Loucy (cell line): Measurements from ENCODE around the gene TMBIM1.

Source experiments
- EZH2phosphoT487 ChIP-seq: fragments of 200-600 bp; IDR thresholded peaks from 2 replicates; pipeline ENCODE4 v1.6.1; 2018; ENCODE audit warnings: antibody characterized with exemption, mild to moderate bottlenecking, moderate library complexity, borderline replicate concordance
- TF ChIP-seq, protein P1 (sequence below): fragments of 200-600 bp; sonication (generic); conservative IDR thresholded peaks from 2 replicates; pipeline ENCODE4 v1.5.1; 2014; ENCODE audit warnings: mild to moderate bottlenecking, antibody characterized with exemption, low read length

DNA sequence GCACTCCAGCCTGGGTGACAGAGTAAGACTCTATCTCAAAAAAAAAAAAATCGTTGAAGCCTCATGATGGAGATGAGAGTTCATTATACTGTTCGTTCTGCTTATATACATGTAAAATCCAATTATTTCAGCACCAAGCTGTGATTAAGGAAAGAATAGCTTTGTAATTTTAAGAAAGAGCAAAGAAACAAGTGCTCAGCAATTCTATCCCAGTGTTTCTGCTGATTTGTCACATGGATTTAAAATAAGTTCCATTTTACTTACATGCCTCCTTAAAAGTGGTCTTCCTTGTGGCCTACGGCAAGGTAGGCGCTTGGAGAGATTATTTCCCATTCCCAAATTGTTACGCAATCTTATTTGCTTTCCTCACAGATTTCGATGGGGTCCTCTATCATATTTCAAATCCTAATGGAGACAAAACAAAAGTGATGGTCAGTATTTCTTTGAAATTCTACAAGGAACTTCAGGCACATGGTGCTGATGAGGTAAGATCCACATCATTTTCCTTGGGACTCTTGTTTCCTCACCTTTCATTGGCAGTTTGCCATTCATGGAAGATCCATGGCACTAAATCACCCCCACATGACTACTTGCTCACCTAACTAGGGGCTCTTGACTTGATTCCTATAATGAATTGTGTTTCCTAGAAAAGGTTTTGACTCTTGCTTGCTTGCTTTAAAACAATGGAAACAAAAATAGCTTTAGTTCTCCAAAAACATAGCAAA is 63.8 kb downstream of the TMBIM1 start:
- TF ChIP-seq, protein P1, sequence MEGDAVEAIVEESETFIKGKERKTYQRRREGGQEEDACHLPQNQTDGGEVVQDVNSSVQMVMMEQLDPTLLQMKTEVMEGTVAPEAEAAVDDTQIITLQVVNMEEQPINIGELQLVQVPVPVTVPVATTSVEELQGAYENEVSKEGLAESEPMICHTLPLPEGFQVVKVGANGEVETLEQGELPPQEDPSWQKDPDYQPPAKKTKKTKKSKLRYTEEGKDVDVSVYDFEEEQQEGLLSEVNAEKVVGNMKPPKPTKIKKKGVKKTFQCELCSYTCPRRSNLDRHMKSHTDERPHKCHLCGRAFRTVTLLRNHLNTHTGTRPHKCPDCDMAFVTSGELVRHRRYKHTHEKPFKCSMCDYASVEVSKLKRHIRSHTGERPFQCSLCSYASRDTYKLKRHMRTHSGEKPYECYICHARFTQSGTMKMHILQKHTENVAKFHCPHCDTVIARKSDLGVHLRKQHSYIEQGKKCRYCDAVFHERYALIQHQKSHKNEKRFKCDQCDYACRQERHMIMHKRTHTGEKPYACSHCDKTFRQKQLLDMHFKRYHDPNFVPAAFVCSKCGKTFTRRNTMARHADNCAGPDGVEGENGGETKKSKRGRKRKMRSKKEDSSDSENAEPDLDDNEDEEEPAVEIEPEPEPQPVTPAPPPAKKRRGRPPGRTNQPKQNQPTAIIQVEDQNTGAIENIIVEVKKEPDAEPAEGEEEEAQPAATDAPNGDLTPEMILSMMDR: no peak
- TF ChIP-seq EZH2phosphoT487: no peak
